ENCODE measurements around the gene LZTS2. TPM values are rescaled to one million over a fixed set of nuclear protein-coding genes. Genes with fewer than 3 reads are reported as not detected.
A peak's percentile ranks its signal among the peaks of the same experiment; 100 is the strongest.

The LZTS2 gene
- total and polyA plus RNA-seq, 7 donors = 10.9 to 169 (median 82.3) TPM

DNA sequence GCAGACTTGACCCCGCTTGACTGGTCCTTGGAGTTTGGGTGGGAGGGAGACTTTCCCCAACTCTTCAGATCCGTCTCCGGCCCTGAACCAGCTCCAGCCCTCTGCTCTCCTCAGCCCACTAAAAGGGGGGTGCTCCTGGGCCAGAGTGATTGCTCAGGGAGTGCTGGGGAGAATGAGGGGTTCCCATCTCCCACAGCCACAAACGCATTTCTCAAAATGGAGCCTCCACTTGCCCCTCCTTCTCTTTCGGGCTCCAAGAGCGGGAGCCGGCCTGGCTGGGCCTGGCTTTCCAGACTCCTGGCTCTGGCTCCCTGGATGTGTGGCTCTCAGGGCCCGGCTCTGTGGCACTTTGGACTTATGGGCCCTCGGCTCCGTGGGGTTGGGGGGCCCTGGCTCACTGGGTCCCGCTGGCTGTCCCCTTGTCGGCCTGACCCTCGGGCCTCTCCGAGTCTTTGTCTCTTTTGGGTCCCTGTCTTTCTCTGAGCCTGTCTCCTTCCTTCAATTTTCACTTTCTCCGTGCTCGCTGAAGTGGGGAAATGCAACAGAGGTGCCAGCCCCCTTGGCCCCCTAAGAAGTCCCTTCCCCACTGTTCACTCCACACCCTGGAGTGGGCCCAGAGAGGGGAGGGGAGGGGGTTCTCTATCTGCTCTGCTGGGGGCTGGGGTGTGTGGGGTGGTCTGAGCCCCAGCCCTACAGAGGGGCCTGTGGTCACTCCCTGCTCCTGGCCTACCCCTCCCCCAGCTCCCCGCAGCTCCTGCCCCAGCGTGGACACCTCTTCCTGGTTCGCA is 713 bp downstream of the LZTS2 start:
- H3K9me3 ChIP-seq = no peaks in the 10 kb centered on the region
- peaks cover 0 to 70% (median 57%) of the 10 kb centered on the region in 4 donors for H3K4me1 ChIP-seq
- TF ChIP-seq POLR2AphosphoS5 (IDR thresholded peaks at IDR 0.05) (peak in 1 of 4 donors; percentile 10), POLR2A (IDR thresholded peaks at IDR 0.05) (no peak)
- H3K27ac ChIP-seq = peak overlapping the region; percentile 99 to 100 (median 100)
- intact Hi-C loops (cut with DNase I) = no loop called here
- no peaks in the 10 kb centered on the region for H3K27me3 ChIP-seq
- 12 to 17% methylated on average over 19 of the region's 19 CpGs for WGBS, 2 donors
- DNase-seq = peak; percentile 74
- peaks cover 13 to 31% (median 18%) of the 10 kb centered on the region in 4 donors for H3K36me3 ChIP-seq
- H3K4me3 ChIP-seq = peak overlapping the region; percentile 80 to 90 (median 90)

DNA sequence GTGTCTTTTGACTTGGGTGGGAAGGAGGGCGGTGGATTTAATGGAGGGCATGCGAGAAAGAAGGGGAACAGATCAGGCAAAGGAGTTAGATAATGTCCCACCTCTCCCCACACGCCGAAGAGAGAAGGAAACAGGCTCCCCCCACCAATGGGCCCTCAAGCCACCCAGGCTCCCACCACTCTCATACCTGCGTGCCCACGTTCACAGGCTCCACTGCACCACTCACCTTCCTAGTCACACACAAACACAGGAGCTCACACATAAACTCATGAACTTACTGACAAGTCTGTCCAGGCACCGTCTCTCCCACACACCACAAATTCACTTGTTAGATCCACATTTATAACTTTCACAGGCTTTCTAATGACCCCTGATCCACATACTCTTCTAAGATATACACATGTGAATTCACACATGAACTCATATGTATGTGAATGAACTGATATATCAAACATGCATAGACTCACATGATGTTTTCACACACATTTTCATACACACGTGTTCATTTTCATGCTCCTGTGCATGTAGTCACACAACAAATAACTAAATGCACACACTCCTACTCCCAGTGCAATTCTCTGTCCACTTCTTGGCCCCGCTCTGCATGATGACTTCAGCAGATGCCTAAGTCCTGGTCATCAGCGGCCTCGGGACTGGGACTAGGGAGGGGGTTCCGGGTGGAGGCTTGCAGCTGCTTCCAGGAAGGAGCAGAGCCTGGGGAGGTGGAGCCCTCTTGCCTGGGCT is 1.5 kb downstream of the LZTS2 start:
- H3K9me3 ChIP-seq = no peaks in the 10 kb centered on the region
- DNase-seq = peak; percentile 98
- H3K36me3 ChIP-seq = peaks cover 17 to 38% (median 23%) of the 10 kb centered on the region in 4 donors
- peak overlapping the region; percentile 99 to 100 (median 100) for H3K27ac ChIP-seq
- H3K4me3 ChIP-seq = peak overlapping the region; percentile 80 to 90 (median 90)
- H3K4me1 ChIP-seq = peaks cover 0 to 70% (median 57%) of the 10 kb centered on the region in 4 donors
- 42 to 48% methylated on average over 12 of the region's 12 CpGs for WGBS, 2 donors
- intact Hi-C loops (cut with DNase I) = no loop called here
- TF ChIP-seq EP300 (IDR thresholded peaks at IDR 0.05) (peak in 2 of 4 donors; percentile 40 to 84), POLR2A (IDR thresholded peaks at IDR 0.05) (peak; percentile 70 to 89), CTCF (IDR thresholded peaks at IDR 0.05) (no peak), POLR2AphosphoS5 (IDR thresholded peaks at IDR 0.05) (peak; percentile 89 to 98 (median 95))
- H3K27me3 ChIP-seq = no peaks in the 10 kb centered on the region

DNA sequence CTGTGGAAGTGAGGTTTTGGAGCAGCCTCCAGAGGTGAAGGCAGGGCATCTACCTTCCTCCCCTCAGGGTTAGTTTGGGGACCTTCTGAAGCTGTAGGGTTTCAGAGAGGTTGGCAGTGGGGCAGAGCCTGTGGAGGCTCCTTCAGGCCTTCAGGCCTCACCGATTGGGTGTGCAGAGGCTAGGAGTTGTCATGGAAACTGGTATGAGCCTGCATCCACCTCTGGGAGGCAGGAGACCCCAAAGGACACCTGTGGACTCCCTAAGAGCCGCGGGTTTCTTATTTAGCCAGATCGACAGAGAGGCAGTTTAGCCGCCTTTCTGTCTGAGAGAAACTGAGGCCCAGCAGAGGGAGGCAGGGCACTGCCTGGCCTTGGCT is 2.0 kb downstream of the LZTS2 start:
- TF ChIP-seq POLR2A (IDR thresholded peaks at IDR 0.05) (no peak), EP300 (IDR thresholded peaks at IDR 0.05) (no peak), CTCF (IDR thresholded peaks at IDR 0.05) (no peak), POLR2AphosphoS5 (IDR thresholded peaks at IDR 0.05) (no peak)
- DNase-seq = no peak
- peaks cover 17 to 44% (median 29%) of the 10 kb centered on the region in 4 donors for H3K36me3 ChIP-seq
- H3K4me1 ChIP-seq = peaks cover 0 to 66% (median 54%) of the 10 kb centered on the region in 4 donors
- intact Hi-C loops (cut with DNase I) = no loop called here
- no peaks in the 10 kb centered on the region for H3K27me3 ChIP-seq
- peak overlapping the region in 3 of 4 donors; percentile 80 to 90 (median 90) for H3K4me3 ChIP-seq
- H3K9me3 ChIP-seq = no peaks in the 10 kb centered on the region
- WGBS, 2 donors = 72 to 76% methylated on average over 5 of the region's 5 CpGs
- peak overlapping the region; percentile 99 to 100 (median 100) for H3K27ac ChIP-seq

GRCh38 chr10:101002456-101002855 is 2.8 kb downstream of the LZTS2 start:
- Histone ChIP-seq H3K9me3 (no peaks in the 10 kb centered on the region), H3K4me1 (peaks cover 0 to 69% (median 56%) of the 10 kb centered on the region in 4 donors), H3K4me3 (no peak overlapping the region), H3K36me3 (peaks cover 17 to 52% (median 34%) of the 10 kb centered on the region in 4 donors), H3K27me3 (no peaks in the 10 kb centered on the region), H3K27ac (peak overlapping the region; percentile 99 to 100 (median 100))
- peak; percentile 66 for DNase-seq
- WGBS, 2 donors = 85 to 96% methylated on average over 11 of the region's 11 CpGs
- intact Hi-C loops (cut with DNase I) = no loop called here
- no peak for TF ChIP-seq EP300 (IDR thresholded peaks at IDR 0.05)
- no peak for TF ChIP-seq POLR2AphosphoS5 (IDR thresholded peaks at IDR 0.05)
- no peak for TF ChIP-seq CTCF (IDR thresholded peaks at IDR 0.05)
- TF ChIP-seq POLR2A (IDR thresholded peaks at IDR 0.05) = no peak
